Hippocampal formation (tissue), 2 donors: ENCODE results near the gene ZNF226.
"Not testable (repeated sequence)": the region's sequence is repeated elsewhere in the genome, so short reads cannot be mapped to it uniquely, and the experiment has no call there.

ENCODE experiments used
- DNase-seq, 2 donors: peaks; one replicate each; lab custom pipeline; 2025; lab: John Stamatoyannopoulos, UW

The ZNF226 gene

DNA sequence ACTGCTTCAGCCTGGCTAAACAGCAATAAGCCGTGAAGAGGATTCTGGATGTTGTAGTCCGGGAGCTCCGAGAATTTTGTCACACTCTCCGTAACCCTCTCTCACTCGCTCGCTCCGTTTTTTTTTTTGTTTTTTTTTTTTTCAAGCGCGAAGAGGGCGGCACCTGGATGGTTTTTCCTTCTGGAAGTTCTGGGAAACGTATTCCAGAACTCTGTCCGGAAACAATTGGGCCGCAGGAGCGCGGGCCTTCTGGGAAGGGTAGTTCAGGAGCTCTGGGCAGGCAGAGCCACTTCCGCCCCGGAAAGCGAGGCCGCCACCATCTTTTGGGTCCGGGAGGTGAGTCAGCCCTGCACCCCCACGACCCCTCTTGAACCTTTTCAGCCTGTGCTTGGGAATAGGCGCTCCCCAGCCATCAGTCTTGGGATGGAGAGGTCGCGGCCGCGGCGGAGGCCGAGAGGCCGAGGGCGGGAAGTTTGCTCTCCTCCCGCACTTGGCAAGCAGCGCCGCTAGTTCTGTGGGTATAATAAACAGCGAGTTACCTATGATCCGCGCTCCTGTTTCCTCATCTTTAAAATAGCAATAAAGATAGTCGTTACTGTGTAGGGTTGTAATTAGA lies 47.5 kb downstream of the ZNF226 start, which contains the start of gene ZNF227:
Gene ZNF227, plus strand, starts transcription at position 283 of the 616 bp plus-strand sequence. CDS start 5,261 bp downstream, outside the sequence.
- peak; percentile 81 to 96 for DNase-seq

DNA sequence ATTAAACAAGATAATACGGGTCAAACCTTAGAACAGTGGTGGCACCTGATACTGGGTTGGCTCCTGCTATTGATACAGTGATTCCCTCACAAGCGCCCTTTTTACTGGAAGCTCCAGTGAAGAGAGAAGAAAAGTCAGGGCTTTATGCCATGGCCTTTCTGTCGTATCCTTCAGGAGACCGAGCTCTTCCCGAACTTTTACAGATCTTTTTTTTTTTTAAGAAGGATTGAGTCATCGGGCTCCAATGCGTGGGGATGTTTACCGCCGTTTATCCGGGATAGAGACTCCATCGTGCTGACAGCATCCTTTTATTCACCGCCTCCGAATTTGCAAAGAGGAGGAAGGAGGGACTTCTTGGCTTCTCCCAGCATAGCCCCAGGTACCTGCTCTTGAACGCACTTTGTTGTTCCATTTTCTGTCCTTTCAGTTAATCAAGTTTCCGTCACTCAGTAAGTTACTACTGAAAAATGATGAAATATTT lies 48.0 kb downstream of the ZNF226 start:
- no peak for DNase-seq

GRCh38 chr19:44219926-44220325 lies 55.0 kb downstream of the ZNF226 start:
- DNase-seq, result not testable (repeated sequence)

DNA sequence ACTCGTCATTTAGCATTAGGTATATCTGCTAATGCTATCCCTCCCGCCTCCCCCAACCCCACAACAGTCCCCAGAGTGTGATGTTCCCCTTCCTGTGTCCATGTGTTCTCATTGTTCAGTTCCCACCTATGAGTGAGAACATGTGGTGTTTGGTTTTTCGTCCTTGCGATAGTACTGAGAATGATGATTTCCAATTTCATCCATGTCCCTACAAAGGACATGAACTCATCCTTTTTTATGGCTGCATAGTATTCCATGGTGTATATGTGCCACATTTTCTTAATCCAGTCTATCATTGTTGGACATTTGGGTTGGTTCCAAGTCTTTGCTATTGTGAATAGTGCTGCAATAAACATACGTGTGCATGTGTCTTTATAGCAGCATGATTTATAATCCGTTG lies 55.9 kb downstream of the ZNF226 start:
- not testable (repeated sequence) for DNase-seq

- DNase-seq, result not testable (repeated sequence)
Observed at GRCh38 chr19:44221291-44221690, 56.4 kb downstream of the ZNF226 start.
